ENCODE data around the gene PSMB7. TPM values are rescaled to one million over a fixed set of nuclear protein-coding genes. Genes with fewer than 3 reads are reported as not detected.
A peak's percentile ranks its signal among the peaks of the same experiment; 100 is the strongest.

PSMB7 gene
- total and polyA plus RNA-seq, 4 experiments from 2014 or later: 56.9 to 226 (median 113) TPM

- Mint-ChIP-seq H3K9me3 (peaks cover 0 to 1% (median 0%) of the 10 kb centered on the region in 8 donors), H3K4me3 (no peak overlapping the region), H3K36me3 (peaks cover 15 to 26% of the 10 kb centered on the region in 2 donors), H3K27me3 (no peaks in the 10 kb centered on the region), H3K27ac (no peak overlapping the region), H3K4me1 (peaks cover 0 to 1% (median 0%) of the 10 kb centered on the region in 4 donors)
- H3K36me3 ChIP-seq (ENCODE audit: insufficient read depth, low read length): no peaks in the 10 kb centered on the region
- H3K27me3 ChIP-seq (ENCODE audit: insufficient read depth, low read length): no peaks in the 10 kb centered on the region
- ChIA-PET POLR2A (ENCODE audit: partially characterized antibody) (no interaction called here), CTCF (ENCODE audit: partially characterized antibody) (no interaction called here)
- H3K27ac ChIP-seq (ENCODE audit: low read depth, low read length): no peak overlapping the region
- H3K4me3 ChIP-seq (ENCODE audit: low read length in 2 of 2): no peak overlapping the region
- DNase-seq: no peak
- intact Hi-C loops (cut with micrococcal nuclease): loop anchor here (10.0 kb wide), 1 partner anchor 784 kb away; no protein-coding TSS in a partner anchor
- H3K9me3 ChIP-seq (ENCODE audit: control insufficient read depth in 1 of 2, low read length in 2 of 2): no peaks in the 10 kb centered on the region
- H3K4me1 ChIP-seq (ENCODE audit: insufficient read depth, low read length): no peaks in the 10 kb centered on the region
These were observed 85.9 kb downstream of the PSMB7 start for GRCh38 chr9:124329206-124329792.

DNA sequence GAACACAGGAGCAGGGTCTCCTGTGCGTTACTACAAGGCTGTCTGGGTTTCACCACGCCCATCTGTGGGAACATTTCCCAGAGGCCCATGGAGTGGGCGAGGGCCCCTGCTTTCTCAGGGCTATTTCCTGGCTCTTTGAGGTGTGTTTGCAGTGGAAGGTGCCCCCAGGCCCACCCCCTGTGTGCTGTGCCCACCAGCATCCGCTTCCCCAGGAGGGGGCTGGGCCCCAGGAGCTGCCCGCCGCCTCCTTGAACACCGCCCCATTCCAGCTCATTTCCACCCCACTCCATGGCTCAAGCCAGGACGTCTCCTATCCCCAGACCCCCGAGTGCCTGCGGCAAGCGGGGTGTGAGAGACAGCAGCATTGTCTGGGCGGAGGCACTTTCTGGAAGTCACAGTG, 87.0 kb downstream of the PSMB7 start:
- no peak for DNase-seq
- H3K36me3 Mint-ChIP-seq: peaks cover 10 to 24% of the 10 kb centered on the region in 2 donors
- no peaks in the 10 kb centered on the region for H3K36me3 ChIP-seq (ENCODE audit: insufficient read depth, low read length)
- no peak overlapping the region for H3K4me3 ChIP-seq (ENCODE audit: low read length in 2 of 2)
- no peak overlapping the region for H3K27ac ChIP-seq (ENCODE audit: low read depth, low read length)
- H3K27me3 ChIP-seq (ENCODE audit: insufficient read depth, low read length): no peaks in the 10 kb centered on the region
- no peaks in the 10 kb centered on the region for H3K9me3 ChIP-seq (ENCODE audit: control insufficient read depth in 1 of 2, low read length in 2 of 2)
- intact Hi-C loops (cut with micrococcal nuclease): loop anchor here (10.0 kb wide), 1 partner anchor 783 kb away; no protein-coding TSS in a partner anchor
- H3K4me1 ChIP-seq (ENCODE audit: insufficient read depth, low read length): no peaks in the 10 kb centered on the region
- no peak overlapping the region for H3K27ac Mint-ChIP-seq
- ChIA-PET POLR2A (ENCODE audit: partially characterized antibody) (no interaction called here), CTCF (ENCODE audit: partially characterized antibody) (no interaction called here)
- H3K4me1 Mint-ChIP-seq: no peaks in the 10 kb centered on the region
- H3K4me3 Mint-ChIP-seq: no peak overlapping the region
- H3K27me3 Mint-ChIP-seq: no peaks in the 10 kb centered on the region
- H3K9me3 Mint-ChIP-seq: no peaks in the 10 kb centered on the region

DNA sequence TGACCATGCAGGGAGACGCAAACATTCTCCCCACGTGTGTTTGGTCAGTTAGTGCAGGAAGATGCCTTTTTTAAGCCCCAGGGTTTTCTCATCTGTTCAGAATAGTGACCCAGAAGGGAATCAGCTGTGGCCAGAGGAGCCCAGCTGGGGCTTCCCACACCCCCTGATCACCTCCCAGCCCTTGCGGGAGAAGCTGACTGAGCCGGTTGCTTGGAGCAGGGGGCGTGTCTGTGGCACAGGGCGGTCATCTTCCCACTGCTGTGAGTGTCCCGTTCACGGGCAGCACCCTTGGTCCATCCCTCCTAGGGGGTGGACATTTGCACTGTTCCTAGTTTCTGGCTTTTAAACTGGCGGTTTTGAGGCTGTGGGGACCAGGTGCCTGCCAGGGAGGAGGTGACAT, 87.8 kb downstream of the PSMB7 start:
- Histone ChIP-seq H3K4me1 (ENCODE audit: insufficient read depth, low read length) (no peaks in the 10 kb centered on the region), H3K27ac (ENCODE audit: low read depth, low read length) (no peak overlapping the region), H3K27me3 (ENCODE audit: insufficient read depth, low read length) (no peaks in the 10 kb centered on the region), H3K36me3 (ENCODE audit: insufficient read depth, low read length) (no peaks in the 10 kb centered on the region), H3K4me3 (ENCODE audit: low read length in 2 of 2) (no peak overlapping the region), H3K9me3 (ENCODE audit: control insufficient read depth in 1 of 2, low read length in 2 of 2) (no peaks in the 10 kb centered on the region)
- H3K4me1 Mint-ChIP-seq: no peaks in the 10 kb centered on the region
- ChIA-PET CTCF (ENCODE audit: partially characterized antibody) (no interaction called here), POLR2A (ENCODE audit: partially characterized antibody) (no interaction called here)
- no peaks in the 10 kb centered on the region for H3K9me3 Mint-ChIP-seq
- DNase-seq: no peak
- intact Hi-C loops (cut with micrococcal nuclease): loop anchor here (10.0 kb wide), 1 partner anchor 783 kb away; no protein-coding TSS in a partner anchor
- no peaks in the 10 kb centered on the region for H3K27me3 Mint-ChIP-seq
- peaks cover 9 to 27% of the 10 kb centered on the region in 2 donors for H3K36me3 Mint-ChIP-seq
- no peak overlapping the region for H3K27ac Mint-ChIP-seq
- H3K4me3 Mint-ChIP-seq: no peak overlapping the region

DNA sequence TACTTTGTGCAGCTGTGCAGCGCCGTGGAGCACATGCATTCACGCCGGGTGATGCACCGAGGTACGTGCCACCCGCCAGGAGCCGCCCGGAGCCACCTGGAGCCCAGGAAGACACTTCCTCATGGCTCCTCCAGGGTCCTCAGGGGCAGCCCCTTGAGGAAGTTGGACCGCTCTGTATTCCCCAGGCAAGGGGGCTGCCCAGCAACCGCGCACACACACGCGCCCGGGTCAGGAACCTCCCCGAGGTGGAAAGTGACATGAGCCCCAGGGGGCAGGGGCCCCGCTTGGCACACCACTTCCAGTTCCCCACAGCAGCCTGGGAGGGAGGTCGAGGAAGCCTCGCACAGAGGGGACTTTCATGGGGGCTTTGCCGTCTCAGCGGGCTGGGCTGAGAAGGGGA, 88.9 kb downstream of the PSMB7 start:
- H3K36me3 ChIP-seq (ENCODE audit: insufficient read depth, low read length): peaks cover 4% of the 10 kb centered on the region
- CTCF ChIA-PET (ENCODE audit: partially characterized antibody): no interaction called here
- intact Hi-C loops (cut with micrococcal nuclease): loop anchor here (10.0 kb wide), 1 partner anchor 782 kb away; no protein-coding TSS in a partner anchor

DNA sequence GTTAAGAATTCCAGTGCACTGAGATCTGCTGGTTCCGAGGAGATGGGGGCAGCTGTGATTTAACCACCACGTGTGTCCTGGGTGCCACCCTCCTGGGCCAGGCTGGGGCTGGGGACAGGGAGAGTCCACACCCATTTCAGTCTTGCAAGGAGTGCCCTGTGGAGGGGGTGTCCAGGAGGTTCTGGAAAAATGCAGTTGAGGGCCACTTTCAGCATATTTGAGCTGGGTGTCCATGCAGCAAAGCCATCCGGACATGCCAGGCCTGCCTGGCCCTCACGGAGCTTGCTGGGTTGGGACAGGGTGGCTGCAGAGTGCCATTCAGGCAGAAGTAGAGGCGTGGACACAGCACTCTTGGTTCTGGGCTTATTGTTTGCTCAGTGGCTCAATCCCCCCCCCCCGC, 89.4 kb downstream of the PSMB7 start:
- no peaks in the 10 kb centered on the region for H3K27me3 Mint-ChIP-seq
- H3K9me3 Mint-ChIP-seq: no peaks in the 10 kb centered on the region
- peaks cover 7 to 26% of the 10 kb centered on the region in 2 donors for H3K36me3 Mint-ChIP-seq
- intact Hi-C loops (cut with micrococcal nuclease): loop anchor here (10.0 kb wide), 1 partner anchor 781 kb away; no protein-coding TSS in a partner anchor
- H3K27me3 ChIP-seq (ENCODE audit: insufficient read depth, low read length): no peaks in the 10 kb centered on the region
- H3K4me1 ChIP-seq (ENCODE audit: insufficient read depth, low read length): no peaks in the 10 kb centered on the region
- DNase-seq: no peak
- peaks cover 4% of the 10 kb centered on the region for H3K36me3 ChIP-seq (ENCODE audit: insufficient read depth, low read length)
- H3K27ac ChIP-seq (ENCODE audit: low read depth, low read length): no peak overlapping the region
- POLR2A ChIA-PET (ENCODE audit: partially characterized antibody): no interaction called here
- no peaks in the 10 kb centered on the region for H3K9me3 ChIP-seq (ENCODE audit: control insufficient read depth in 1 of 2, low read length in 2 of 2)
- no peaks in the 10 kb centered on the region for H3K4me1 Mint-ChIP-seq
- CTCF ChIA-PET (ENCODE audit: partially characterized antibody): interaction anchor here (0.6 kb wide), 1 partner anchor 44 kb away, joined by 3 read pairs; no protein-coding TSS in a partner anchor
- H3K4me3 ChIP-seq (ENCODE audit: low read length in 2 of 2): no peak overlapping the region
- H3K4me3 Mint-ChIP-seq: no peak overlapping the region
- no peak overlapping the region for H3K27ac Mint-ChIP-seq

More for the DNA sequence above, 88.9 kb downstream of the PSMB7 start:
- no peak overlapping the region for H3K4me3 Mint-ChIP-seq
- H3K4me1 Mint-ChIP-seq: no peaks in the 10 kb centered on the region
- H3K27ac ChIP-seq (ENCODE audit: low read depth, low read length): no peak overlapping the region
- no peaks in the 10 kb centered on the region for H3K27me3 ChIP-seq (ENCODE audit: insufficient read depth, low read length)
- no peak for DNase-seq
- POLR2A ChIA-PET (ENCODE audit: partially characterized antibody): no interaction called here
- no peaks in the 10 kb centered on the region for H3K4me1 ChIP-seq (ENCODE audit: insufficient read depth, low read length)
- no peaks in the 10 kb centered on the region for H3K27me3 Mint-ChIP-seq
- H3K36me3 Mint-ChIP-seq: peaks cover 7 to 26% of the 10 kb centered on the region in 2 donors
- H3K9me3 ChIP-seq (ENCODE audit: control insufficient read depth in 1 of 2, low read length in 2 of 2): no peaks in the 10 kb centered on the region
- no peak overlapping the region for H3K27ac Mint-ChIP-seq
- H3K9me3 Mint-ChIP-seq: no peaks in the 10 kb centered on the region
- H3K4me3 ChIP-seq (ENCODE audit: low read length in 2 of 2): no peak overlapping the region

DNA sequence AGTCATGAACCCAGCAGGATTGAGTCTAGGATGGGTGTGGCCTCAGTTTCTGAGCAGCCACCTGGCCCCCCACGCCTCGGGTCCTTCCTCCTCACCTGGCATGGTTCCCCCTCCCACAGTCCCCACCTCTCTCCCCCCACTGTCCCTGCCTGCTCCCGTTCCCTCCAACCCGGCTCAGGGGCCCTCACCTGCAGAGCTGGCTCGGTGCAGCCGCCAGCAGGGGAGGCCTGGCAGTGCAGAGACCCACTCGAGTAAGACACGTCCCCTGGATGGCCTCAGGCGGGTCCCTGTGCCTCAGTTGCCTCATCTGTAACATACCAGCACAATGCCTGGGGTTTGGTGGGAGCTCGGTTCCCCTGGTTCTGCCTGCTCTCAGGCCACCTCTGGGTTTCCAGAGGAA, 91.3 kb downstream of the PSMB7 start:
- peaks cover 0 to 22% of the 10 kb centered on the region in 2 donors for H3K36me3 Mint-ChIP-seq

DNA sequence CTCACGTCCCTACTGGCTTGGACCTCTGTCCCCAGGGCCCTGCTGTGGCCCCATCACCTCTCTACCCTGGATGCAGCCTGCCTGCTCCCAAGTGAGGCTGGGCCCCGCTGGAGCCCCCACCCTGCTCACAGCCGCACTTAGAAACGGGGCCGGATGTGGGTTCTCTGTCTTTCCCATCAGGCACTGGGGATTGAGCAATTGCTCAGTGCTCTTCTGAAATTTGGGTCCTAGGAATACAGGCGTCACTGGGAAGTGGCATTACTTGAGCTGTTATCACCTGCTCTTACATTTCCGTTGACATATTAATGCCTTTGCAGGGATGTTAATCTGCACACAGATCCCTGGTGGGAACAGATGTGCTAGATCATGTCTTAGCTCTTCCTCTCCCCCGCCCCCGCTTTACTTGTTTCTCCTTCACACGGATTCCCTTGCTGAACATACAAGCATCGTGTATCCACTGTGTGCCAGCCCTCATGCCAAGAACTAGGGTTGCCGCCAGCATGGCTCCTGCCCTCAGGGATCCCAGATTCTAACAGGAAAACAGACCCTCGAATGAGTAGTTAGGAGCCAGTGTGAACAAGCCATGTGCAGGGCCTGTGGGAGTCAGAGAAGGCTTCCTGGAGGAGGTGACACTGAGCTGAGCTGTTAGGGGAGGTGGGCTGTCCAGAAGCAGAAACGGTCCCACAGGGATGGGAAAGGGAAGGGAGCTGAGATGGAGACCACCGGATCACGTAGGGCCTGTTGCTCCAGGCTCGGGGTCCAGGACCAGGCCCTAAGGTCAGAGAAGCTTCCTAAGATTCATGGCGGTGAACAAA, 92.4 kb downstream of the PSMB7 start:
- no peaks in the 10 kb centered on the region for H3K27me3 ChIP-seq (ENCODE audit: insufficient read depth, low read length)
- ChIA-PET POLR2A (ENCODE audit: partially characterized antibody) (no interaction called here), CTCF (ENCODE audit: partially characterized antibody) (interaction anchor here (0.8 to 1.8 kb wide), 2 partner anchors 196 kb away, joined by 4 to 9 read pairs; no protein-coding TSS in a partner anchor)
- intact Hi-C loops (cut with micrococcal nuclease): loop anchor here (10.0 kb wide), 1 partner anchor 778 kb away; no protein-coding TSS in a partner anchor
- Mint-ChIP-seq H3K27me3 (no peaks in the 10 kb centered on the region), H3K9me3 (no peaks in the 10 kb centered on the region), H3K4me1 (peaks cover 3 to 12% (median 6%) of the 10 kb centered on the region in 4 donors), H3K36me3 (peaks cover 0 to 19% of the 10 kb centered on the region in 2 donors), H3K27ac (peak overlapping the region in 1 of 7 donors; percentile 61), H3K4me3 (no peak overlapping the region)
- peaks cover 6% of the 10 kb centered on the region for H3K4me1 ChIP-seq (ENCODE audit: insufficient read depth, low read length)
- no peak overlapping the region for H3K27ac ChIP-seq (ENCODE audit: low read depth, low read length)
- DNase-seq: no peak
- H3K36me3 ChIP-seq (ENCODE audit: insufficient read depth, low read length): peaks cover 4% of the 10 kb centered on the region
- H3K9me3 ChIP-seq (ENCODE audit: control insufficient read depth in 1 of 2, low read length in 2 of 2): no peaks in the 10 kb centered on the region
- H3K4me3 ChIP-seq (ENCODE audit: low read length in 2 of 2): no peak overlapping the region

More for the DNA sequence above, 91.3 kb downstream of the PSMB7 start:
- Histone ChIP-seq H3K9me3 (ENCODE audit: control insufficient read depth in 1 of 2, low read length in 2 of 2) (no peaks in the 10 kb centered on the region), H3K4me1 (ENCODE audit: insufficient read depth, low read length) (peaks cover 6% of the 10 kb centered on the region), H3K4me3 (ENCODE audit: low read length in 2 of 2) (no peak overlapping the region), H3K27ac (ENCODE audit: low read depth, low read length) (no peak overlapping the region), H3K27me3 (ENCODE audit: insufficient read depth, low read length) (no peaks in the 10 kb centered on the region), H3K36me3 (ENCODE audit: insufficient read depth, low read length) (peaks cover 4% of the 10 kb centered on the region)
- H3K27ac Mint-ChIP-seq: no peak overlapping the region
- H3K4me3 Mint-ChIP-seq: no peak overlapping the region
- ChIA-PET POLR2A (ENCODE audit: partially characterized antibody) (no interaction called here), CTCF (ENCODE audit: partially characterized antibody) (no interaction called here)
- H3K27me3 Mint-ChIP-seq: no peaks in the 10 kb centered on the region
- peaks cover 3 to 12% (median 6%) of the 10 kb centered on the region in 4 donors for H3K4me1 Mint-ChIP-seq
- intact Hi-C loops (cut with micrococcal nuclease): loop anchor here (10.0 kb wide), 1 partner anchor 779 kb away; no protein-coding TSS in a partner anchor
- no peak for DNase-seq
- no peaks in the 10 kb centered on the region for H3K9me3 Mint-ChIP-seq

All from CD4-positive, alpha-beta memory T cell (primary cell).